ENCODE data around the gene MRPL32. TPM values are rescaled to one million over a fixed set of nuclear protein-coding genes. Genes with fewer than 3 reads are reported as not detected.

MRPL32 gene
- total RNA-seq, 1 donor from 2014 or later: 56.2 TPM

GRCh38 chr7:42893346-42894240 is 38.6 kb upstream of the MRPL32 start:
- Mint-ChIP-seq H3K9me3 (ENCODE audit: unreplicated experiment) (peaks cover 4% of the 10 kb centered on the region), H3K36me3 (ENCODE audit: unreplicated experiment) (peaks cover 5% of the 10 kb centered on the region), H3K27me3 (ENCODE audit: unreplicated experiment) (peaks cover 2% of the 10 kb centered on the region), H3K4me1 (ENCODE audit: low read depth, unreplicated experiment) (no peaks in the 10 kb centered on the region), H3K4me3 (ENCODE audit: unreplicated experiment) (no peak overlapping the region), H3K27ac (ENCODE audit: unreplicated experiment) (no peak overlapping the region)
- DNase-seq: no peak
- TF ChIP-seq CTCF (IDR thresholded peaks at IDR 0.05; ENCODE audit: partially characterized antibody, unreplicated experiment): no peak

- no peak overlapping the region for H3K4me3 Mint-ChIP-seq (ENCODE audit: unreplicated experiment)
- no peak overlapping the region for H3K27ac Mint-ChIP-seq (ENCODE audit: unreplicated experiment)
- H3K9me3 Mint-ChIP-seq (ENCODE audit: unreplicated experiment): peaks cover 2% of the 10 kb centered on the region
- H3K4me1 Mint-ChIP-seq (ENCODE audit: low read depth, unreplicated experiment): no peaks in the 10 kb centered on the region
- no peaks in the 10 kb centered on the region for H3K36me3 Mint-ChIP-seq (ENCODE audit: unreplicated experiment)
- no peaks in the 10 kb centered on the region for H3K27me3 Mint-ChIP-seq (ENCODE audit: unreplicated experiment)
- TF ChIP-seq CTCF (IDR thresholded peaks at IDR 0.05; ENCODE audit: partially characterized antibody, unreplicated experiment): no peak
- DNase-seq: no peak
Observed at GRCh38 chr7:42900842-42901241, 31.3 kb upstream of the MRPL32 start.

- peaks cover 2% of the 10 kb centered on the region for H3K9me3 Mint-ChIP-seq (ENCODE audit: unreplicated experiment)
- no peak for DNase-seq
- H3K27ac Mint-ChIP-seq (ENCODE audit: unreplicated experiment): no peak overlapping the region
- no peaks in the 10 kb centered on the region for H3K36me3 Mint-ChIP-seq (ENCODE audit: unreplicated experiment)
- TF ChIP-seq CTCF (IDR thresholded peaks at IDR 0.05; ENCODE audit: partially characterized antibody, unreplicated experiment): no peak
- H3K27me3 Mint-ChIP-seq (ENCODE audit: unreplicated experiment): no peaks in the 10 kb centered on the region
- no peak overlapping the region for H3K4me3 Mint-ChIP-seq (ENCODE audit: unreplicated experiment)
- H3K4me1 Mint-ChIP-seq (ENCODE audit: low read depth, unreplicated experiment): no peaks in the 10 kb centered on the region
Observed at GRCh38 chr7:42902331-42902730, 29.8 kb upstream of the MRPL32 start.

GRCh38 chr7:42906181-42906580 is 26.0 kb upstream of the MRPL32 start:
- no peak for DNase-seq
- Mint-ChIP-seq H3K27ac (ENCODE audit: unreplicated experiment) (no peak overlapping the region), H3K9me3 (ENCODE audit: unreplicated experiment) (peaks cover 2% of the 10 kb centered on the region), H3K27me3 (ENCODE audit: unreplicated experiment) (peaks cover 2% of the 10 kb centered on the region), H3K4me1 (ENCODE audit: low read depth, unreplicated experiment) (peaks cover 11% of the 10 kb centered on the region), H3K36me3 (ENCODE audit: unreplicated experiment) (no peaks in the 10 kb centered on the region), H3K4me3 (ENCODE audit: unreplicated experiment) (no peak overlapping the region)
- TF ChIP-seq CTCF (IDR thresholded peaks at IDR 0.05; ENCODE audit: partially characterized antibody, unreplicated experiment): no peak

- Mint-ChIP-seq H3K9me3 (ENCODE audit: unreplicated experiment) (peaks cover 2% of the 10 kb centered on the region), H3K36me3 (ENCODE audit: unreplicated experiment) (no peaks in the 10 kb centered on the region), H3K4me1 (ENCODE audit: low read depth, unreplicated experiment) (peaks cover 12% of the 10 kb centered on the region), H3K27me3 (ENCODE audit: unreplicated experiment) (peaks cover 2% of the 10 kb centered on the region), H3K4me3 (ENCODE audit: unreplicated experiment) (no peak overlapping the region), H3K27ac (ENCODE audit: unreplicated experiment) (no peak overlapping the region)
- no peak for DNase-seq
- no peak for TF ChIP-seq CTCF (IDR thresholded peaks at IDR 0.05; ENCODE audit: partially characterized antibody, unreplicated experiment)
Observed at GRCh38 chr7:42907316-42907715, 24.9 kb upstream of the MRPL32 start.

Measured in glutamatergic neuron (in vitro differentiated cells).